Left lung (tissue), 10 donors: ENCODE measurements around the gene SCN2B. TPM values are rescaled to one million over a fixed set of nuclear protein-coding genes. Genes with fewer than 3 reads are reported as not detected.

Experiments used
- ATAC-seq: fragments of 200-7000 bp; cut with Tn5 transposase; one replicate; pipeline ENCODE4 v1.9.1; 2020; ENCODE audit warnings: moderate library complexity
- DNase-seq, 4 donors: peaks; one replicate each; pipeline ENCODE4 v3.0.0-alpha.2; 2013 to 2020
- H3K27ac ChIP-seq, 2 donors: fragments of 200-600 bp; sonication (generic) in 1 of 2; one replicate each; pipeline versions ENCODE4 v1.5.0 to v1.8.0; 2020 to 2021
- H3K27me3 ChIP-seq, 2 donors: fragments of 200-600 bp; sonication (generic) in 1 of 2; one replicate each; pipeline versions ENCODE4 v1.5.0 to v1.8.0; 2020 to 2021
- H3K36me3 ChIP-seq, 2 donors: fragments of 200-600 bp; sonication (generic) in 1 of 2; one replicate each; pipeline versions ENCODE4 v1.5.0 to v1.8.0; 2020 to 2021
- H3K4me1 ChIP-seq, 2 donors: fragments of 200-600 bp; one replicate each; pipeline ENCODE4 v1.8.0; 2021
- H3K4me3 ChIP-seq, 2 donors: fragments of 200-600 bp; sonication (generic) in 1 of 2; one replicate each; pipeline versions ENCODE4 v1.5.0 to v1.8.0; 2020 to 2021; ENCODE audit warnings: mild to moderate bottlenecking in 1 of 2
- H3K9me3 ChIP-seq, 2 donors: fragments of 200-600 bp; sonication (generic) in 1 of 2; one replicate each; pipeline versions ENCODE4 v1.5.0 to v1.8.0; 2020 to 2021
- CTCF ChIP-seq, 2 donors: fragments of 200-600 bp; sonication (generic) in 1 of 2; IDR thresholded peaks; one replicate each; pipeline versions ENCODE4 v1.5.0 to v1.8.0; 2021; ENCODE audit warnings: antibody characterized with exemption in 2 of 2
- intact Hi-C, 2 donors: fragments of 100-400 bp; cut with DNase I; formaldehyde crosslinking; loops; one replicate each; pipeline versions ENCODE4 v1.11.2 to v1.14.2; 2022
- polyA plus RNA-seq, 6 donors: library from polyadenylated mRNA; unstranded; fragments of 120-200 nt; gene quantifications; one replicate each; pipeline ENCODE4 v1.2.1, GENCODE V29; 2013; ENCODE audit not compliant: insufficient read length in 6 of 6
- total RNA-seq, 2 donors: library from RNA; stranded (reverse); fragmentation: NEBNext Ultra II Directional; extraction: Animal tissue kit (Norgen Biotek cat#: 25700); gene quantifications; one replicate each; pipeline ENCODE4 v1.2.1, GENCODE V29; 2021
- donor health status: DM: no; HTN: yes; CAD: no.
- donor health status: DM: no; HTN: no; CAD: no.

The SCN2B gene
- total and polyA plus RNA-seq, 8 donors: 1.0 to 5.9 (median 4.8) TPM

DNA sequence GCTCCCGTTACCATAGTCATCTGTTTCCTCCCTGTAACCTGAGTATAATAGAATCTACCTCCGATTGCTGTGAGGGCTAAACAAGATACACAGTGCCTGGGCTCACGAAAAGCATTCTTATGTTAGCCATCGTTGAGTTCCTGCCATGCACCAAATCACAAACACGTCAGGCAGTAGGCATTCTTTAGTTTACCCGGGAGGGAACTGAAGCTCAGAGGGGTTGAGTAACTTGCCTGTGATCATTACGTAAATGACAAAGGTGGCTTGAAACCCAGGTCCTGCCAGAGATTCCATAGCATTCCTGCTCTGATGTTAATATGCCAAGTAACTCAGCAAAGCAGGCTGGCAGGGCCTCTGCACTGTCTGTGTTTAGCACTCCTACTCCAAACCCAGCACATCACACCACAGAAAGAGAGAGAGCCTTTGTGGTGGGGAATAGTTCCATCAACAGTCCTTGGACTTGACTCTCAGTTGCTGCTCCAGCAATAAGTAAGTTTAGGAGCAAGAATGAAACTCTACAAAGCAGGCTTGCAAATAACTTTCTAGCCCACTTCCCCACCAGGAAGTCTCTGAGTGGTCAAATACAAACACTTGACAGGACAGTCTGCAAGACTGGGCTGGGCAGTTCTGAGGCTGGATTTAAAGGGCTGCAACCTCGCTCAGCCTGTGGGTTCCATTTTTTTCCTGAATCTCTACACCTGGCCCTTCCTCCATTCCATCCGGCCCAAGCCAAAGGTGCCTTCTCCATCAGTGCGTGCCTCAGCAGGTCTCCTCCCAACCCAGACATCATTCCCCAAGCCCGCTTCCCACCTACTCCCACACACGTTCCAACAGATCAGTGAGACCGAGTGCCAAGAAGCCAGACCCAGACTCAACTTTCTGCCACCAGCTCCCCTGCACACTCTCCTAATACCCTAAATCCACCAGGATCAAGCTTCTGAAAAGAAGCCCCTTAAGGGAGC is 1.1 kb downstream of the SCN2B start:
- Histone ChIP-seq H3K36me3 (no peaks in the 10 kb centered on the region), H3K4me1 (peaks cover 8 to 18% of the 10 kb centered on the region in 2 donors), H3K9me3 (no peaks in the 10 kb centered on the region), H3K27ac (peak overlapping the region in 1 of 2 donors; percentile 18), H3K27me3 (peaks cover 0 to 27% of the 10 kb centered on the region in 2 donors), H3K4me3 (peak overlapping the region; percentile 11 to 21)
- intact Hi-C loops: no loop called here
- DNase-seq (no peak), ATAC-seq (peak; percentile 38)
- no peak for TF ChIP-seq CTCF (IDR thresholded peaks at IDR 0.05)

DNA sequence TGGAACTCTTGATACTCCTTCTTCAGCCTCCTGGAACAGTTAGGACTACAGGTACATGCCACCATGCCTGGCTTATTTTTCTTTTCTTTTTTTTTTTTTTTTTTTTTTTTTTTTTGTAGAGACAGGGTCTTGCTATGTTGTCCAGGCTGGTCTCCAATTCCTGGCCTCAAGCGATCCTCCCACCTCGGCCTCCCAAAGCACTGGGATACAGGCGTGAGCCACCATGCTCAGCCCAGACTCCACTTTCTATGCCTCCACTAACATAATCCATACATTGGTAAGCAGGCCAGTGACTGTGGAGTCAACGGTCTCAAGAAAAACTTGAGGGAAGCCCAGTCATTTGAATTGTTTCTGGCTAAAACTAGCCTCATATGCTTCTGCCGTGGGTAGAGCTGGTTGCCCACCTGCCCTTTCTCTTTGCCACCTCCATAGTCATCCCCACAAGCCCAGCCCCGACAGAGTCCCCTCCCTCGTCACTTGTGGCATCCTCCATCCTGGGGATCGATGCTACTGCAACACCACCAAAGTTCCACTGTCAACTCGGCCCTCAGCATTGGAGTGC is 2.4 kb downstream of the SCN2B start:
- DNase-seq (no peak), ATAC-seq (no peak)
- Histone ChIP-seq H3K9me3 (no peaks in the 10 kb centered on the region), H3K27ac (no peak overlapping the region), H3K4me1 (peaks cover 8 to 18% of the 10 kb centered on the region in 2 donors), H3K36me3 (no peaks in the 10 kb centered on the region), H3K4me3 (no peak overlapping the region), H3K27me3 (peaks cover 0 to 27% of the 10 kb centered on the region in 2 donors)
- intact Hi-C loops: no loop called here
- TF ChIP-seq CTCF (IDR thresholded peaks at IDR 0.05): no peak

GRCh38 chr11:118172356-118172755 is 4.1 kb downstream of the SCN2B start:
- no peak for TF ChIP-seq CTCF (IDR thresholded peaks at IDR 0.05)
- peaks cover 8 to 18% of the 10 kb centered on the region in 2 donors for H3K4me1 ChIP-seq
- H3K9me3 ChIP-seq: no peaks in the 10 kb centered on the region
- no peak overlapping the region for H3K4me3 ChIP-seq
- no peak for DNase-seq
- H3K36me3 ChIP-seq: no peaks in the 10 kb centered on the region
- H3K27me3 ChIP-seq: peaks cover 0 to 27% of the 10 kb centered on the region in 2 donors
- ATAC-seq: no peak
- intact Hi-C loops: no loop called here
- H3K27ac ChIP-seq: no peak overlapping the region

GRCh38 chr11:118171269-118172062 is 5.0 kb downstream of the SCN2B start:
- Histone ChIP-seq H3K9me3 (no peaks in the 10 kb centered on the region), H3K27ac (no peak overlapping the region), H3K4me1 (peaks cover 8 to 18% of the 10 kb centered on the region in 2 donors), H3K36me3 (no peaks in the 10 kb centered on the region), H3K4me3 (no peak overlapping the region), H3K27me3 (peaks cover 0 to 31% of the 10 kb centered on the region in 2 donors)
- intact Hi-C loops: no loop called here
- DNase-seq: peak; percentile 66 to 91 (median 80)
- ATAC-seq: peak; percentile 91
- TF ChIP-seq CTCF (IDR thresholded peaks at IDR 0.05): peak; percentile 86 to 91
